OCI-LY3 (cell line): ENCODE data around the gene C9orf40.

ENCODE experiments used
- H2AFZ ChIP-seq: fragments of 200-600, 300-600 bp; shearing (Covaris generic); 2 replicates; pipeline ENCODE4 v1.6.0; 2014; ENCODE audit warnings: antibody characterized with exemption, low read depth, low read length
- H3K27ac ChIP-seq: fragments of 200-600, 300-600 bp; sonication (generic); 2 replicates; pipeline ENCODE4 v1.5.1; 2014; ENCODE audit warnings: mild to moderate bottlenecking, low read length, moderate library complexity, mixed read lengths
- H3K27me3 ChIP-seq: fragments of 200-600, 300-600 bp; sonication (generic); 2 replicates; pipeline ENCODE4 v1.6.1; 2014; ENCODE audit warnings: low read depth, low read length, mixed read lengths
- H3K36me3 ChIP-seq: fragments of 200-600, 300-600 bp; sonication (generic); replicated peaks from 2 replicates; pipeline ENCODE3; 2014; ENCODE audit warnings: low read depth, low read length, mixed read lengths
- H3K4me1 ChIP-seq: fragments of 300-600, 200-600 bp; sonication (generic); 2 replicates; pipeline ENCODE4 v1.6.1; 2014; ENCODE audit warnings: low read length, mixed read lengths
- H3K4me2 ChIP-seq: fragments of 200-600, 300-600 bp; sonication (generic); 2 replicates; pipeline ENCODE4 v1.6.1; 2014; ENCODE audit warnings: low read length, mixed read lengths
- H3K4me3 ChIP-seq: fragments of 300-600, 200-600 bp; sonication (generic); 2 replicates; pipeline ENCODE4 v1.5.1; 2014; ENCODE audit warnings: antibody characterized with exemption, mild to moderate bottlenecking, low read length, moderate library complexity
- H3K79me2 ChIP-seq: fragments of 300-600, 200-600 bp; shearing (Covaris generic); 2 replicates; pipeline ENCODE4 v1.6.1; 2014; ENCODE audit warnings: mild to moderate bottlenecking, low read length, mixed read lengths
- H3K9ac ChIP-seq: fragments of 300-600, 200-600 bp; shearing (Covaris generic); 2 replicates; pipeline ENCODE4 v1.6.0; 2014; ENCODE audit warnings: mild to moderate bottlenecking, low read length, moderate library complexity
- H3K9me3 ChIP-seq: fragments of 200-600, 300-600 bp; shearing (Covaris generic); 2 replicates; pipeline ENCODE4 v1.6.1; 2014; ENCODE audit warnings: low read length, mixed read lengths; ENCODE audit not compliant: insufficient read depth
- H4K20me1 ChIP-seq: fragments of 200-600, 300-600 bp; sonication (generic); 2 replicates; pipeline ENCODE4 v1.6.1; 2016; ENCODE audit warnings: low read length, mixed read lengths; ENCODE audit not compliant: insufficient read depth
- CTCF ChIP-seq: fragments of 200-600, 300-600 bp; sonication (generic); IDR thresholded peaks from 2 replicates; pipeline ENCODE4 v1.5.1; 2014; ENCODE audit warnings: antibody characterized with exemption, low read length, low read depth
- EZH2phosphoT487 ChIP-seq: fragments of 200-600 bp; shearing (Covaris generic); IDR thresholded peaks from 2 replicates; pipeline ENCODE4 v1.6.1; 2018; ENCODE audit warnings: antibody characterized with exemption, mixed run types, low read depth

C9orf40 gene

GRCh38 chr9:74952201-74953151 lies at the start of gene C9orf40:
Gene C9orf40 (minus strand): TSS chr9:74952912. CDS start chr9:74952611, 301 bp downstream.
- peak within 1 kb of the TSS; percentile 94 for H3K4me3 ChIP-seq
- H3K27me3 ChIP-seq, result no peaks in the 10 kb centered on the region
- H3K9ac ChIP-seq, result peak within 1 kb of the TSS; percentile 99
- peaks cover 12% of the 10 kb centered on the region; the same call in 1 of the 2 replicates for H3K4me1 ChIP-seq
- no peaks in the 10 kb centered on the region for H4K20me1 ChIP-seq
- TF ChIP-seq CTCF, result peak; percentile 55
- no peak for TF ChIP-seq EZH2phosphoT487
- H3K9me3 ChIP-seq, result no peaks in the 10 kb centered on the region
- peak within 1 kb of the TSS; percentile 97 for H2AFZ ChIP-seq
- peak within 1 kb of the TSS; percentile 81 for H3K27ac ChIP-seq
- peaks cover 20% of the 10 kb centered on the region for H3K79me2 ChIP-seq
- peaks cover 3% of the 10 kb centered on the region for H3K36me3 ChIP-seq
- peak within 1 kb of the TSS; percentile 81 for H3K4me2 ChIP-seq

GRCh38 chr9:75001719-75002421 lies 49.2 kb upstream of the C9orf40 start:
- H2AFZ ChIP-seq, result no peak overlapping the region
- no peaks in the 10 kb centered on the region for H3K9me3 ChIP-seq
- no peaks in the 10 kb centered on the region for H3K27me3 ChIP-seq
- H3K79me2 ChIP-seq, result no peaks in the 10 kb centered on the region
- peaks cover 19% of the 10 kb centered on the region for H3K4me1 ChIP-seq
- TF ChIP-seq CTCF, result peak; percentile 83
- TF ChIP-seq EZH2phosphoT487, result no peak
- no peak overlapping the region for H3K9ac ChIP-seq
- H4K20me1 ChIP-seq, result peaks cover 18% of the 10 kb centered on the region
- peak overlapping the region; percentile 13; the same call in 1 of the 2 replicates for H3K4me3 ChIP-seq
- H3K27ac ChIP-seq, result no peak overlapping the region
- H3K36me3 ChIP-seq, result no peaks in the 10 kb centered on the region
- H3K4me2 ChIP-seq, result peak overlapping the region; percentile 53

- Histone ChIP-seq H3K9ac (no peak overlapping the region), H3K4me1 (peaks cover 19% of the 10 kb centered on the region), H3K4me3 (peak overlapping the region; percentile 13; the same call in 1 of the 2 replicates), H3K36me3 (peaks cover 3% of the 10 kb centered on the region), H3K79me2 (no peaks in the 10 kb centered on the region), H3K27ac (no peak overlapping the region), H3K9me3 (no peaks in the 10 kb centered on the region), H3K27me3 (no peaks in the 10 kb centered on the region), H2AFZ (no peak overlapping the region), H3K4me2 (peak overlapping the region; percentile 53), H4K20me1 (peaks cover 18% of the 10 kb centered on the region)
- TF ChIP-seq EZH2phosphoT487 (no peak), CTCF (no peak)
Observed at GRCh38 chr9:75000835-75001234, 48.1 kb upstream of the C9orf40 start.

GRCh38 chr9:74985041-74985440 lies 32.3 kb upstream of the C9orf40 start:
- H3K36me3 ChIP-seq, result peaks cover 7% of the 10 kb centered on the region
- H4K20me1 ChIP-seq, result no peaks in the 10 kb centered on the region
- H3K9me3 ChIP-seq, result no peaks in the 10 kb centered on the region
- H3K79me2 ChIP-seq, result no peaks in the 10 kb centered on the region
- H3K27me3 ChIP-seq, result no peaks in the 10 kb centered on the region
- H3K4me2 ChIP-seq, result no peak overlapping the region
- TF ChIP-seq EZH2phosphoT487 (no peak), CTCF (no peak)
- H3K4me3 ChIP-seq, result no peak overlapping the region
- H3K27ac ChIP-seq, result no peak overlapping the region
- no peak overlapping the region for H3K9ac ChIP-seq
- no peaks in the 10 kb centered on the region for H3K4me1 ChIP-seq
- H2AFZ ChIP-seq, result no peak overlapping the region
